ENCODE data around the gene ERC2. TPM values are rescaled to one million over a fixed set of nuclear protein-coding genes. Genes with fewer than 3 reads are reported as not detected.

The ERC2 gene
- total and polyA plus RNA-seq, 2 of the 8 experiments (the other 6 are each of a cell fraction or from before 2014, with no cell fraction given): 16.4 to 22.8 TPM

DNA sequence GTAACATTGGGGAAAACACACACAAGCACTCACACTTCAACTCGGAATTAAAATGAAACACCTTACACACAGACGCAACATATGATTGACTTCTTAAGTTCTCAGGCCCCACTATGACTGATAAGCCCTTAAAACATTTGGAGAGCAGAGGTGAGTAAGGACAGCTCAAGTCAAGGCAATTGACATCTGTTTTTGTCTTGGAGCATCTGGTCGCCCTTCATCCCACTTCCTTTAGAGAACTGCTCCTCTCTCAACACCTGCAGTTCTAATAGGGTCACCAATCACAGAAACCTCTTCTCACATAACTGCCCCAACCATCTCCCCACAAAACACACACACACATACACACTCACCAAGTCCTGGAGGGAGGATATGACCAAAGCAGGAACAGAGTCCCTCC lies 43.4 kb downstream of the ERC2 start (continued):
- no peak for TF ChIP-seq GTF2F1 (IDR thresholded peaks at IDR 0.05; ENCODE audit: borderline replicate concordance, low read depth, low read length)
- TF ChIP-seq POLR2A (IDR thresholded peaks at IDR 0.05; ENCODE audit: control extremely low read depth in 1 of 2, low read depth in 2 of 2, low read length in 2 of 2): no peak
- TF ChIP-seq CBX8 (IDR thresholded peaks at IDR 0.05; ENCODE audit: borderline replicate concordance, low read depth, low read length): no peak
- no peak for TF ChIP-seq JUND (IDR thresholded peaks at IDR 0.05; ENCODE audit: low read length)
- TF ChIP-seq HDAC2 (IDR thresholded peaks at IDR 0.05; ENCODE audit: borderline replicate concordance in 1 of 2, low read depth in 2 of 2, low read length in 2 of 2): no peak

Measured in H1 (cell line).